Adrenal gland (tissue), 5 donors: ENCODE measurements around the gene RUNX1.

Experiments used
- CTCF ChIP-seq, 6 experiments: fragments of 450-650 bp in 4 of 6; fragments of 200-600 bp in 2 of 6; sonication (generic) in 1 of 6; IDR thresholded peaks; 1 replicate in 5 of 6; 2 replicates in 1 of 6; pipeline versions ENCODE4 v1.5.1 to v1.8.0; 2016 to 2021; ENCODE audit warnings: antibody characterized with exemption in 6 of 6, mild to moderate bottlenecking in 2 of 6, moderate library complexity in 1 of 6
- POLR2A ChIP-seq, 2 donors: fragments of 450-650 bp; IDR thresholded peaks; one replicate each; pipeline ENCODE4 v1.6.1; 2017; ENCODE audit warnings: antibody characterized with exemption in 2 of 2, mild to moderate bottlenecking in 2 of 2, moderate library complexity in 1 of 2
- donor health status: DM: no; HTN: no; CAD: no.

- no peak for TF ChIP-seq CTCF (IDR thresholded peaks at IDR 0.05)
- no peak for TF ChIP-seq POLR2A (IDR thresholded peaks at IDR 0.05)
Observed at GRCh38 chr21:34794686-34795085, 254.4 kb downstream of the RUNX1 start.
